SK-N-MC (cell line): ENCODE results near the gene RSPO1.
"Not testable (repeated sequence)": the region's sequence is repeated elsewhere in the genome, so short reads cannot be mapped to it uniquely, and the experiment has no call there.

Source experiments
- DNase-seq: peaks from one replicate; pipeline ENCODE4 v3.0.0-alpha.2; 2011; ENCODE audit warnings: low read depth, low spot score
- H3K27ac ChIP-seq: fragments of 200-600 bp; sonication (generic); 2 replicates; pipeline ENCODE4 v1.5.1; 2016; ENCODE audit warnings: mixed run types
- H3K36me3 ChIP-seq: fragments of 200-600 bp; sonication (generic); 2 replicates; pipeline ENCODE4 v1.6.1; 2017; ENCODE audit warnings: antibody characterized with exemption, low read length, mixed read lengths; ENCODE audit not compliant: insufficient read depth
- H3K4me3 ChIP-seq: fragments of 200-600 bp; sonication (generic); 2 replicates; pipeline ENCODE4 v1.5.1; 2016
- H3K9ac ChIP-seq: fragments of 200-600 bp; sonication (generic); 2 replicates; pipeline ENCODE4 v1.8.0; 2017; ENCODE audit warnings: mixed run types, mixed read lengths; ENCODE audit not compliant: insufficient read length
- H3K9me3 ChIP-seq: fragments of 200-600 bp; sonication (generic); 2 replicates; pipeline ENCODE4 v1.6.1; 2017; ENCODE audit warnings: low read depth, mild to moderate bottlenecking, antibody characterized with exemption, low read length, moderate library complexity, mixed read lengths
- EZH2 ChIP-seq: fragments of 200-600 bp; sonication (generic); IDR thresholded peaks from one replicate; pipeline ENCODE4 v1.6.1; 2017; ENCODE audit warnings: antibody characterized with exemption
- FOXP2 ChIP-seq: optimal IDR thresholded peaks from 2 replicates; pipeline ENCODE3; 2011; ENCODE audit warnings: mild to moderate bottlenecking, moderate library complexity; ENCODE audit not compliant: insufficient read depth; ENCODE audit errors: extremely low read length, control extremely low read depth
- POLR2AphosphoS5 ChIP-seq: IDR thresholded peaks from 2 replicates; pipeline ENCODE4 v1.6.1; 2012; ENCODE audit warnings: mild to moderate bottlenecking, low read depth, low read length, borderline replicate concordance

RSPO1 gene

GRCh38 chr1:37601441-37601840, 33.3 kb downstream of the RSPO1 start:
- H3K9me3 ChIP-seq: no peaks in the 10 kb centered on the region
- no peak overlapping the region for H3K27ac ChIP-seq
- H3K9ac ChIP-seq: no peak overlapping the region
- H3K36me3 ChIP-seq: no peaks in the 10 kb centered on the region
- TF ChIP-seq POLR2AphosphoS5: no peak
- TF ChIP-seq EZH2: no peak
- TF ChIP-seq FOXP2: no peak
- DNase-seq: no peak
- H3K4me3 ChIP-seq: no peak overlapping the region

- H3K27ac ChIP-seq: no peak overlapping the region
- no peaks in the 10 kb centered on the region for H3K9me3 ChIP-seq
- no peak overlapping the region for H3K9ac ChIP-seq
- no peak for DNase-seq
- H3K36me3 ChIP-seq: no peaks in the 10 kb centered on the region
- TF ChIP-seq EZH2 (no peak), FOXP2 (no peak), POLR2AphosphoS5 (no peak)
- H3K4me3 ChIP-seq: no peak overlapping the region
These were observed 34.8 kb downstream of the RSPO1 start for GRCh38 chr1:37599940-37600339.

GRCh38 chr1:37596182-37596667, 38.5 kb downstream of the RSPO1 start:
- TF ChIP-seq FOXP2 (no peak), POLR2AphosphoS5 (no peak), EZH2 (no peak)
- H3K9ac ChIP-seq: peak overlapping the region; percentile 27
- H3K9me3 ChIP-seq: no peaks in the 10 kb centered on the region
- peak overlapping the region; percentile 95 for H3K4me3 ChIP-seq
- H3K27ac ChIP-seq: no peak overlapping the region
- DNase-seq: no peak
- peaks cover 28% of the 10 kb centered on the region for H3K36me3 ChIP-seq

GRCh38 chr1:37595440-37596181, 39.1 kb downstream of the RSPO1 start, which contains the start of gene GNL2:
Gene GNL2 (minus strand): TSS chr1:37595937. CDS start chr1:37595822, 115 bp downstream.
- TF ChIP-seq EZH2: no peak
- TF ChIP-seq POLR2AphosphoS5: peak; percentile 98
- TF ChIP-seq FOXP2: no peak
- H3K27ac ChIP-seq: peak within 1 kb of the TSS; percentile 50; the same call in 1 of the 2 replicates
- H3K36me3 ChIP-seq: peaks cover 34% of the 10 kb centered on the region
- peak within 1 kb of the TSS; percentile 95 for H3K4me3 ChIP-seq
- H3K9me3 ChIP-seq: no peaks in the 10 kb centered on the region
- peak within 1 kb of the TSS; percentile 95 for H3K9ac ChIP-seq
- peak; percentile 62 for DNase-seq

- Histone ChIP-seq H3K9me3 (no peaks in the 10 kb centered on the region), H3K4me3 (peak overlapping the region; percentile 47; the same call in 1 of the 2 replicates), H3K36me3 (peaks cover 51% of the 10 kb centered on the region), H3K9ac (peak overlapping the region; percentile 32), H3K27ac (no peak overlapping the region)
- DNase-seq: no peak
- TF ChIP-seq FOXP2 (no peak), POLR2AphosphoS5 (no peak), EZH2 (no peak)
These were observed 41.0 kb downstream of the RSPO1 start for GRCh38 chr1:37593726-37594125.

- TF ChIP-seq EZH2: no peak
- no peak for TF ChIP-seq POLR2AphosphoS5
- no peak for TF ChIP-seq FOXP2
- Histone ChIP-seq H3K4me3 (no peak overlapping the region), H3K9ac (no peak overlapping the region), H3K9me3 (no peaks in the 10 kb centered on the region), H3K27ac (no peak overlapping the region), H3K36me3 (peaks cover 87% of the 10 kb centered on the region)
- no peak for DNase-seq
These were observed 45.8 kb downstream of the RSPO1 start for GRCh38 chr1:37588939-37589338.

- not testable (repeated sequence) for H3K27ac ChIP-seq, H3K9me3 ChIP-seq
- H3K36me3 ChIP-seq: peaks cover 87% of the 10 kb centered on the region
These were observed 50.1 kb downstream of the RSPO1 start for GRCh38 chr1:37584544-37584943.

GRCh38 chr1:37575692-37576091, 59.0 kb downstream of the RSPO1 start:
- no peaks in the 10 kb centered on the region for H3K9me3 ChIP-seq
- H3K4me3 ChIP-seq: no peak overlapping the region
- no peak for DNase-seq
- TF ChIP-seq POLR2AphosphoS5 (no peak), EZH2 (no peak), FOXP2 (no peak)
- no peak overlapping the region for H3K27ac ChIP-seq
- H3K9ac ChIP-seq: no peak overlapping the region
- peaks cover 94% of the 10 kb centered on the region for H3K36me3 ChIP-seq

More at GRCh38 chr1:37584544-37584943, 50.1 kb downstream of the RSPO1 start:
- not testable (repeated sequence) for DNase-seq, H3K9ac ChIP-seq, H3K4me3 ChIP-seq

- peaks cover 91% of the 10 kb centered on the region for H3K36me3 ChIP-seq
- no peak overlapping the region for H3K27ac ChIP-seq
- no peak for TF ChIP-seq EZH2
- no peak for TF ChIP-seq POLR2AphosphoS5
- TF ChIP-seq FOXP2: no peak
- DNase-seq: no peak
- no peak overlapping the region for H3K4me3 ChIP-seq
- H3K9me3 ChIP-seq: no peaks in the 10 kb centered on the region
- H3K9ac ChIP-seq: no peak overlapping the region
These were observed 59.7 kb downstream of the RSPO1 start for GRCh38 chr1:37574834-37575480.
